Immature natural killer cell (primary cell): ENCODE data around the gene MCM3. TPM values are rescaled to one million over a fixed set of nuclear protein-coding genes. Genes with fewer than 3 reads are reported as not detected.
A peak's percentile ranks its signal among the peaks of the same experiment; 100 is the strongest.

Experiments used
- DNase-seq, 3 donors: peaks; one replicate each; pipeline ENCODE4 v3.0.0; 2022; ENCODE audit warnings: mixed read lengths in 1 of 3
- H3K27ac Mint-ChIP-seq, 6 donors: one replicate each; pipeline ENCODE4 v1.8.0; 2020; ENCODE audit warnings: mixed read lengths in 6 of 6, mild to moderate bottlenecking in 5 of 6, inconsistent platforms in 4 of 6, moderate library complexity in 3 of 6
- H3K27me3 Mint-ChIP-seq, 3 donors: one replicate each; pipeline ENCODE4 v1.8.0; 2020 to 2021; ENCODE audit warnings: low read depth in 3 of 3, mild to moderate bottlenecking in 3 of 3, mixed read lengths in 3 of 3, moderate library complexity in 3 of 3, inconsistent platforms in 1 of 3
- H3K36me3 Mint-ChIP-seq, 3 donors: one replicate each; pipeline ENCODE4 v1.8.0; 2020; ENCODE audit warnings: mixed read lengths in 3 of 3, inconsistent platforms in 2 of 3, mild to moderate bottlenecking in 2 of 3
- H3K4me1 Mint-ChIP-seq, 2 donors: one replicate each; pipeline ENCODE4 v1.8.0; 2020; ENCODE audit warnings: inconsistent platforms in 2 of 2, mild to moderate bottlenecking in 2 of 2, mixed read lengths in 2 of 2, moderate library complexity in 1 of 2
- H3K4me3 Mint-ChIP-seq, 5 donors: one replicate each; pipeline ENCODE4 v1.8.0; 2020; ENCODE audit warnings: mild to moderate bottlenecking in 5 of 5, mixed read lengths in 5 of 5, inconsistent platforms in 3 of 5, moderate library complexity in 3 of 5
- H3K9me3 Mint-ChIP-seq, 6 donors: one replicate each; pipeline ENCODE4 v1.8.0; 2020; ENCODE audit warnings: mild to moderate bottlenecking in 6 of 6, mixed read lengths in 6 of 6, inconsistent platforms in 4 of 6, moderate library complexity in 3 of 6
- polyA plus RNA-seq, 3 donors: library from polyadenylated mRNA; unstranded; fragments of 300-500 nt; fragmentation: Illumina TruSeq; gene quantifications; one replicate each; pipeline ENCODE4 v1.2.3, GENCODE V29; 2021

The MCM3 gene
- polyA plus RNA-seq, 3 donors from 2014 or later, result 40.5 to 73.8 (median 43.6) TPM

DNA sequence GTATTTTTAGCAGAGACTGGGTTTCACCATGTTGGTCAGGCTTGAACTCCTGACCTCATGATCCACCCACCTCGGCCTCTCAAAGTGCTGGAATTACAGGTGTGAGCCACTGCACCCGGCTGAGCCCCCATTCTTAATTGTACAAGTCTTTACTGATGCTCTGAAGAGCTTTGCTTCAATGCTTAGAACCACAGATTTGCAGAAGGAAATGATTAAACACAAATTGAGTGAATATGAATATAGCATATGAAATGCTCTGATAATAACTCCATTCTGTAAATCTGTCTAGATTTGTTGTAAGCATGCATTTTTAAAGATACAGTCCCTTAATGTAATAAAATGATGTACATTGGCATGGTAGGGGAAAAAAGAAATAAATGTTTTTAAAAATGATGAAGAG is 4.3 kb upstream of the MCM3 start:
- H3K36me3 Mint-ChIP-seq, result no peaks in the 10 kb centered on the region
- no peak overlapping the region for H3K27ac Mint-ChIP-seq

DNA sequence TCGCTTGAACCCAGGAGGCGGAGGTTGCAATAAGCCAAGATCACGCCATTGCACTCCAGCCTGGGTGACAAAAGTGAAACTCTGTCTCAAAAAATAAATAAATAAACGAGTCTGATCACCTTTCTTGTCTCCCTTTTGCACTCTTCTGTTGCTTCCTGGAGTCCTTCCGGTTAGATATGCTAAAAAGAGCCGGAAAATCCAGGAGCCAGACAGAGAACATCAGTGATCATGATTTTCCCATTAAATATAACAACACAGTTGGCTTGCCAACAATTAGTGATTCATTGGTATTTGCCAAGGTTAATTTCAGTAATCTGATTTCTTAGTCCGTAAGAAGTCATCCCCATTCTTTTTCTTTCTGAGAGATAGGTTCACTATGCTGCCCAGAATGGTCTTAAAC is 3.7 kb upstream of the MCM3 start:
- no peaks in the 10 kb centered on the region for H3K9me3 Mint-ChIP-seq
- peaks cover 13 to 20% of the 10 kb centered on the region in 2 donors for H3K4me1 Mint-ChIP-seq
- H3K4me3 Mint-ChIP-seq, result no peak overlapping the region
- DNase-seq, result no peak
- peaks cover 0 to 3% (median 0%) of the 10 kb centered on the region in 3 donors for H3K36me3 Mint-ChIP-seq
- H3K27ac Mint-ChIP-seq, result no peak overlapping the region
- peaks cover 0 to 3% (median 0%) of the 10 kb centered on the region in 3 donors for H3K27me3 Mint-ChIP-seq

More for the DNA sequence above, 4.3 kb upstream of the MCM3 start:
- Mint-ChIP-seq H3K9me3 (no peaks in the 10 kb centered on the region), H3K4me1 (peaks cover 9 to 20% of the 10 kb centered on the region in 2 donors), H3K4me3 (no peak overlapping the region), H3K27me3 (peaks cover 0 to 3% (median 0%) of the 10 kb centered on the region in 3 donors)
- DNase-seq, result no peak

- Mint-ChIP-seq H3K4me3 (peak overlapping the region in 1 of 5 donors; percentile 47), H3K27ac (peak overlapping the region in 4 of 6 donors; percentile 7 to 57 (median 23)), H3K9me3 (no peaks in the 10 kb centered on the region), H3K4me1 (peaks cover 18 to 24% of the 10 kb centered on the region in 2 donors), H3K27me3 (peaks cover 0 to 3% (median 0%) of the 10 kb centered on the region in 3 donors), H3K36me3 (peaks cover 6 to 12% (median 8%) of the 10 kb centered on the region in 3 donors)
- DNase-seq, result peak; percentile 30 to 38 (median 31)
These were observed 2.4 kb upstream of the MCM3 start for GRCh38 chr6:52286798-52287432.

- DNase-seq, result no peak
- Mint-ChIP-seq H3K36me3 (peaks cover 17 to 23% (median 20%) of the 10 kb centered on the region in 3 donors), H3K27ac (no peak overlapping the region), H3K4me1 (peaks cover 21 to 24% of the 10 kb centered on the region in 2 donors), H3K4me3 (no peak overlapping the region), H3K9me3 (no peaks in the 10 kb centered on the region), H3K27me3 (no peaks in the 10 kb centered on the region)
These were observed 881 bp upstream of the MCM3 start for GRCh38 chr6:52285177-52286068.

DNA sequence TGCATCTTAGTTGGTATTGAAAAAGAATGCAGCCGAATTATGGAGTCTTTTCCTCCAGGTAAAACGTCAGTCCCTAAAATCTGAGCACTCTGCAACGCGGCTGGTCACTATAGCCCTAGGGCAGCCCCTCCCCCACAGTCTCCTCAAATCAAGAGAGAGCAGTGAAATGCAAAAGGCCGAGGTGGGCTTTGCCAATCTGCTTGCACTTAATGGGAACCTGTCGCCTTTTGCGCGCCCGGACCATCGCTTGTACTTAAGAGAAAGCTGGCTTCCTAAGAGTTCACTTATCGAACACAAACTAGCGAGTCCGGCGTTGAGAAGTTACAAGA is 447 bp downstream of the MCM3 start:
- H3K27ac Mint-ChIP-seq, result no peak overlapping the region

DNA sequence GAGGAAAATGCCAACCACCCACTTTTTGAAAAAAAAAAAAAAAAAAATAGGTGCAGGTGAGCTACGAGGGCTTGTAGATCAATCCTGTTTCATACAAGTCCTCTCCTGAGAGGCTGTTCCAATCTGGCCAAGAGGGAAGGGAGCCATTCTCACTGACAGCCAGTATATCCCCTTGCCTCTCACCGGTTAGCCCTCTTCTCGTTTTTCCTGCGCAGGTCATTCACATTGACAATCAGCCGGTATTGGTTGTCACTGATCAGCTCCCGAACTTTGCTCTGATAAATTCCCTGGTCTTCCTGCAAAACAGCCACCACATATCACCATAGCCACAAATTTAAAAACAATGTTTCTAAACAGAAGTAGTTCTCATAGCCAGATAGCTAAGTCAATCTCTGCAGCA is 1.4 kb downstream of the MCM3 start:
- H3K4me3 Mint-ChIP-seq, result peak overlapping the region in 3 of 5 donors; percentile 40 to 62 (median 56)
- H3K9me3 Mint-ChIP-seq, result no peaks in the 10 kb centered on the region
- H3K4me1 Mint-ChIP-seq, result peaks cover 22 to 24% of the 10 kb centered on the region in 2 donors
- no peaks in the 10 kb centered on the region for H3K27me3 Mint-ChIP-seq
- DNase-seq, result no peak
- H3K36me3 Mint-ChIP-seq, result peaks cover 17 to 34% (median 29%) of the 10 kb centered on the region in 3 donors
- H3K27ac Mint-ChIP-seq, result peak overlapping the region in 1 of 6 donors; percentile 12

More for the DNA sequence above, 447 bp downstream of the MCM3 start:
- no peaks in the 10 kb centered on the region for H3K9me3 Mint-ChIP-seq
- no peak for DNase-seq
- peaks cover 17 to 28% (median 23%) of the 10 kb centered on the region in 3 donors for H3K36me3 Mint-ChIP-seq
- no peak overlapping the region for H3K4me3 Mint-ChIP-seq
- H3K4me1 Mint-ChIP-seq, result peaks cover 21 to 24% of the 10 kb centered on the region in 2 donors
- H3K27me3 Mint-ChIP-seq, result no peaks in the 10 kb centered on the region

DNA sequence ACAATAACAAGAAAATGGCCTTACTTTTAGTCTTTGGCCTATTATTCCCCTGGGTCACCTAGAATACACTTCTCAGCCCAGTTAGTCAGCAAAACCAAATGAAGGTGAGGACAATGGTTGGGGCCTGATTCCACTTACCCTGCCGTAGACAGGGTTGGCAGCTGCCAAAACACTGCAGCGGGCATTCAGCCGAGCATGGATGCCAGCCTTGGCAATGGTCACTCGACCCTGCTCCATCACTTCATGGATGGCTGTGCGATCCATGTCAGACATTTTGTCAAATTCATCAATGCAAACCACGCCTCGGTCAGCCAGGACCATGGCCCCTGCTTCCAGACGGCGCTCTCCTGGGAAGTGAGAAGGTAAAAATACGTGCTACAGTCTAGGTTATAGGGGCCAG is 8.4 kb downstream of the MCM3 start:
- Mint-ChIP-seq H3K27me3 (no peaks in the 10 kb centered on the region), H3K27ac (no peak overlapping the region), H3K4me1 (peaks cover 0 to 4% of the 10 kb centered on the region in 2 donors), H3K4me3 (no peak overlapping the region), H3K36me3 (peaks cover 19 to 71% (median 35%) of the 10 kb centered on the region in 3 donors), H3K9me3 (no peaks in the 10 kb centered on the region)
- no peak for DNase-seq

- no peak for DNase-seq
- Mint-ChIP-seq H3K9me3 (no peaks in the 10 kb centered on the region), H3K36me3 (peaks cover 40 to 78% (median 47%) of the 10 kb centered on the region in 3 donors), H3K27me3 (no peaks in the 10 kb centered on the region), H3K4me1 (no peaks in the 10 kb centered on the region), H3K27ac (no peak overlapping the region), H3K4me3 (no peak overlapping the region)
These were observed 12.6 kb downstream of the MCM3 start for GRCh38 chr6:52271852-52272460.

GRCh38 chr6:52263709-52264540 is 20.6 kb downstream of the MCM3 start:
- H3K27me3 Mint-ChIP-seq, result peaks cover 0 to 2% (median 0%) of the 10 kb centered on the region in 3 donors
- peak; percentile 46 to 63 (median 55) for DNase-seq
- no peak overlapping the region for H3K4me3 Mint-ChIP-seq
- H3K9me3 Mint-ChIP-seq, result no peaks in the 10 kb centered on the region
- H3K27ac Mint-ChIP-seq, result no peak overlapping the region
- peaks cover 30 to 67% (median 52%) of the 10 kb centered on the region in 3 donors for H3K36me3 Mint-ChIP-seq
- peaks cover 0 to 2% of the 10 kb centered on the region in 2 donors for H3K4me1 Mint-ChIP-seq

DNA sequence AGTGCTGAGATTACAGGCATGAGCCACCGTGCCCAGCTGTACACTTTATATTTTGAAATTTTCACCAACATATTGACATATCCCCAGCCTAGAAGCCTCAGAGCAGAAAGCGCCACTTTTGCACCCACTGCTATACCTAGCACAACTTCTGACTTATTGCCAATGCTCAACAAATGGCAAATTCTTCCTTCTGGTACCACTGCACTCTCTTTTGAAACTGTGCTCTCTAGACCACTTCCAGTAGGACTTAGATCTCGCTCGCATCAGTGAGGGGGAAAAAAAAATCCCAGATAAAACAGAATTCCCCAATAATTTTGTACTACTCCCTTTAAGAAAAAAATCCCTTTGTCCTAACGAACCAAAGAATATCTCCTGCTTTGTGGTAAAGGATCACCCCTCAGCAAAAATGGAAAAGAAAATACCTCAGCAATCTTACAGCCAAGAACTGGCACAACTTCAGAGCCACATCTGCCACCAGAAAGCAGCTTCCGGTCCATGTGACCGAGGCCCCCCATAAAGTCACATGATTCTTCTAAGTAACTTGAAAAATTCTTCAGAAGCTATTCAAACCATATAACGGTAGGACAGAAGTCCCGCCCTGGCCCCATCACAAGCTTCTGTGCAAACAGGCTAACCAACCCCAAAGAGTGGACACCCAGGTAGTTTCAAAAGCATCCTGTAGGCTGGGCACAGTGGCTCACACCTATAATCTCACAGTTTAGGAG is 21.8 kb downstream of the MCM3 start:
- Mint-ChIP-seq H3K36me3 (peaks cover 20 to 56% (median 45%) of the 10 kb centered on the region in 3 donors), H3K4me3 (no peak overlapping the region), H3K9me3 (no peaks in the 10 kb centered on the region)

GRCh38 chr6:52261229-52261628 is 23.3 kb downstream of the MCM3 start:
- H3K27me3 Mint-ChIP-seq, result peaks cover 0 to 2% (median 0%) of the 10 kb centered on the region in 3 donors
- peak overlapping the region in 1 of 6 donors; percentile 42 for H3K27ac Mint-ChIP-seq
- peaks cover 0 to 2% of the 10 kb centered on the region in 2 donors for H3K4me1 Mint-ChIP-seq
- no peaks in the 10 kb centered on the region for H3K9me3 Mint-ChIP-seq
- H3K36me3 Mint-ChIP-seq, result peaks cover 10 to 43% (median 30%) of the 10 kb centered on the region in 3 donors
- DNase-seq, result no peak
- H3K4me3 Mint-ChIP-seq, result no peak overlapping the region

More for the DNA sequence above, 21.8 kb downstream of the MCM3 start:
- H3K27ac Mint-ChIP-seq, result no peak overlapping the region
- H3K27me3 Mint-ChIP-seq, result peaks cover 0 to 2% (median 0%) of the 10 kb centered on the region in 3 donors
- H3K4me1 Mint-ChIP-seq, result peaks cover 0 to 2% of the 10 kb centered on the region in 2 donors
- no peak for DNase-seq

GRCh38 chr6:52260634-52261033 is 23.9 kb downstream of the MCM3 start:
- Mint-ChIP-seq H3K27me3 (peaks cover 0 to 2% (median 0%) of the 10 kb centered on the region in 3 donors), H3K4me1 (peaks cover 0 to 2% of the 10 kb centered on the region in 2 donors), H3K4me3 (no peak overlapping the region), H3K9me3 (no peaks in the 10 kb centered on the region), H3K36me3 (peaks cover 10 to 38% (median 30%) of the 10 kb centered on the region in 3 donors), H3K27ac (no peak overlapping the region)
- DNase-seq, result no peak
